Stimulated activated naive CD8-positive, alpha-beta T cell treated with anti-CD3 and anti-CD28 coated beads, Interleukin-15, Interleukin-2, amounts not matched to agents 100 U/mL and 50 U/mL, for 24 hours (primary cell): ENCODE results near the gene CYSLTR2.

Experiments
- ATAC-seq: fragments of 150-1000 bp; cut with Tn5 transposase; one replicate; pipeline ENCODE4 v1.10.0; 2021
- DNase-seq: peaks from one replicate; pipeline ENCODE4 v3.0.0; 2021

The CYSLTR2 gene

GRCh38 chr13:48741377-48741776, 87.6 kb downstream of the CYSLTR2 start:
- DNase-seq (no peak), ATAC-seq (no peak)

- DNase-seq, result no peak
- no peak for ATAC-seq
These were observed 93.1 kb downstream of the CYSLTR2 start for GRCh38 chr13:48746821-48747220.

- DNase-seq (no peak), ATAC-seq (no peak)
These were observed 95.0 kb downstream of the CYSLTR2 start for GRCh38 chr13:48748681-48749080.

DNA sequence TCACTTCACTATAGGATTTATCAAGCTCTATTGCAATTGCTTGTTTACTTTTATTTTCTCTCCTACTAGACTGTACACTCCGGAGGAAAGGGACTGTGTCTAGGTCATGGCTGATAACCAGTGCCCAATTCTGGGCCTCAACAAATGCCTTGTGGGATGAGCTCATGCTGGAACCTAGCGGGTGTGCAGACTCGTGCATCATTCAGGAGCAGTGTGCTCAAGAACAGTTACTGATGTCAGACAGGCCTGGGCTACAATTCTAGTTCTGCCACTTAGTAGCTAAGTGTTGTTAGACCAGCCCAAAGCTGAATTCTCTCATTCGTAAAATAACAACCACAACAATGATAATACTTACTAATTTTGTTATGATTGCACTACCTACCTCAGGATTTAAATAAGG, 95.4 kb downstream of the CYSLTR2 start:
- DNase-seq (no peak), ATAC-seq (no peak)

DNA sequence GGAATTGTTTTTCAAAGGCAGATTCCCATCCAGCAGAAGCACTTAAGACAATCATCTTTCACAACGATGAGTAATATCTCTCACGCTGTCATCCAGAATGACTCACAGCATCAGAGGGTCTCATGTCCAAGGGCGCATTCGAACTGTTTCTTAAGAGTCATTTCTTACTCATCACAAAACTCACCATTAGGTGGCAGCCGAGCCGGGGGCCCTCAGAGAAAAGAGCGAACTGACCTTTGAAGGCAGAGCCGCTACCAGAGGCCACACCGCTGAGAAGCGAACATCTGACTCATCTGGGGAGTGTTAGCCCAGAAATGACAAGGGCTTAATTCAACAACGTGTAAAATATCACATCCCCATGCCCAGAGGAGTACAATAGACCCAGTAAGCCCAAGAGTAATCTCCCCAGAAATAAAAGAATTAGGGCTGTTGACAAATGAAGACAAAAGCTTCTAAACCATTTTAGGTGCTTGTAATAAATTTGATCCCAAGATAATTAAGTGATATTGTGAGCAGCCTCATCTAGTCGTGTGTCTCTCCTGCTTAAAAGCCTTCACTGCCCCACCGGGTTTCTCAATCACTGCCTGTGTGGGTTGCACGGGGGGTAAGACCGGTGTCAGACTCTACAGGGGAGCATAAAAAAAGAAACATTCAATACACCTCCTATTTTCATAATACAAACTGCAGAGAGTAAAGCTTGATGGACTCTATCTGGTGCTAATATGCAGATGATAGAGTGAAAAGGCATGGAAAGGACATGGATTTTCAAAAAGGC, 96.2 kb downstream of the CYSLTR2 start:
- ATAC-seq, result peak; percentile 98
- peak; percentile 81 for DNase-seq

DNA sequence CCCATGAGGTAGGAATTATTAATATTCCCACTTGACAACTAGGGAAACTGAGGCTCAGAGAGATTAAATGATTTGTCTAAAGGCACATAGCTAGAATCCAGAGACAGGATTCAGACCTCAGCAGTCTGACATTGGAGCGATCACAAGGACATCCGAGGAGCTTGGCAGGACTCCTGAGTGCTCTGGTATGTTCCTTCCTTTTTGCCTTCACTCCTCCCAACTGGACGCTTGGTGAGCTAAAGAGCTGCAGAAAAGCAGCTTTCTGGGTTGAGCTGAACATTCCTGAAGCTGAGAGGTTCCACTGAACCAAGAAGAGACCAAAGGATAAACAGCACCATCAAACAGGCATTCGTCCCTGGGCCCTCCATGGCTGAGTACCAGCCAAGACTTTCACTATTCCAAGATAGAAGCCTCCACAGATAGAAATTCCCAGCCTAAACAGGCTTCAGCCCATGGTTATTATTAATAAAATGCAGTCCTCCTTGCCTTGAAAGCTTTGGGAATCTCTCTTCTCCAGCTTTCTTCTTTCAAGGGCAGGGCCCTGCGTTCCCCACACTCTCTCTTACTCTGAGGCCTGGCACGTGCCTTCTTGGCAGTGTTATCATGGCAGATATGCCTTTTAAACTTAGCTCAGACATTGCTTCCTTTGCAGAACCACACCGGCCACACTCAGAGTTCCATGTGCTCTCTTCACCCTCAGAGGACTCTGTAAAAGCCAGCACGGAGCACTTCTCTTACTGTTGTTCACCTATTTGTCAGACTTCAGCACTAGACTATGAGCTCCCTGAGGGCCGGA, 97.1 kb downstream of the CYSLTR2 start:
- no peak for DNase-seq
- no peak for ATAC-seq

DNA sequence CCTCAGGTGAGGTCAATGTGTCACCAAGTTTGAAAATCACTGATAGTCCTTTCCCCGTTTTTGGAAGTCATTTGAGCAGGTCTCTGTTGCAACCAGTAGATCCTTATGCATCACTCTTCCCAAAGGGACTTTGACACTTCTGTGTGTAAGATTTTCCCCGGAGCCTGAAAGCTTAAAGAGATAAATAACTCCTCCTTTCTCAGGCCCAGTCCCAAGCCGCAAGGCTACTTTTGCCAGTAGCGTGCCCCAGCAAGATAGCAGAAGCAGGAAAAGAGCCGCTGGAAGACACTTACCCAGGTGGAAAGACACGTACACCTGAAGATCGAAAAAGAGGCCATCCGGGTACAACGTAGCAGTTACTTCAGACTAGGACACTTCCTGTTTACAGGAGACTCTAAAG, 106.9 kb downstream of the CYSLTR2 start:
- no peak for ATAC-seq
- no peak for DNase-seq
